ENCODE results near the gene GPR132. TPM values are rescaled to one million over a fixed set of nuclear protein-coding genes. Genes with fewer than 3 reads are reported as not detected.

GPR132 gene
- total and polyA plus RNA-seq, 9 of the 15 experiments (the other 6 are each of a cell fraction or from before 2014, with no cell fraction given): 0.01 to 1.1 (median 0.25) TPM; not detected in 1

GRCh38 chr14:105075379-105076295 is 10.4 kb upstream of the GPR132 start (continued):
- peak; percentile 74 to 90 for TF ChIP-seq MAZ (CRISPR knock-in tag; conservative IDR thresholded peaks at IDR 0.05 in 1 of 2, IDR thresholded peaks at IDR 0.05 in 1 of 2)
- no peak for TF ChIP-seq DIDO1 (tag; IDR thresholded peaks at IDR 0.05; ENCODE audit: low read depth)
- TF ChIP-seq ZKSCAN8 (CRISPR knock-in tag; IDR thresholded peaks at IDR 0.05): no peak
- no peak for TF ChIP-seq NBN (IDR thresholded peaks at IDR 0.05; ENCODE audit: low read depth)
- TF ChIP-seq NFIC (IDR thresholded peaks at IDR 0.05): no peak
- no peak for TF ChIP-seq KDM2B (CRISPR knock-in tag; IDR thresholded peaks at IDR 0.05)
- TF ChIP-seq E2F1 (CRISPR knock-in tag; IDR thresholded peaks at IDR 0.05): no peak
- no peak for TF ChIP-seq SMAD1 (IDR thresholded peaks at IDR 0.05; ENCODE audit: low read depth, low read length, partially characterized antibody)
- TF ChIP-seq ZEB2 (IDR thresholded peaks at IDR 0.05): no peak
- no peak for TF ChIP-seq SIN3A (IDR thresholded peaks at IDR 0.05; ENCODE audit: borderline replicate concordance in 2 of 2, control insufficient read depth in 1 of 2, low read depth in 2 of 2, low read length in 2 of 2)
- TF ChIP-seq GTF3C2 (IDR thresholded peaks at IDR 0.05; ENCODE audit: borderline replicate concordance, extremely low read depth, insufficient read length): no peak
- no peak for TF ChIP-seq U2AF2 (optimal IDR thresholded peaks at IDR 0.05; ENCODE audit: low read depth, low read length)
- TF ChIP-seq MTA3 (IDR thresholded peaks at IDR 0.05; ENCODE audit: borderline replicate concordance): 0 out of 2 replicates have a peak, but pooled peaks have one; percentile 29
- TF ChIP-seq PHF8 (IDR thresholded peaks at IDR 0.05; ENCODE audit: borderline replicate concordance, low read length): peak; percentile 45; the same call in 1 of the 2 replicates
- TF ChIP-seq TFAM (CRISPR knock-in tag; conservative IDR thresholded peaks at IDR 0.05): no peak
- no peak for TF ChIP-seq DACH1 (IDR thresholded peaks at IDR 0.05; ENCODE audit: partially characterized antibody)
- no peak for TF ChIP-seq MED1 (CRISPR knock-in tag; IDR thresholded peaks at IDR 0.05; ENCODE audit: borderline replicate concordance)
- TF ChIP-seq ZNF184 (CRISPR knock-in tag; IDR thresholded peaks at IDR 0.05): no peak
- no peak for TF ChIP-seq ZNF695 (CRISPR knock-in tag; IDR thresholded peaks at IDR 0.05)
- TF ChIP-seq HMG20A (CRISPR knock-in tag; conservative IDR thresholded peaks at IDR 0.05): no peak
- no peak for TF ChIP-seq HOXB6 (CRISPR knock-in tag; IDR thresholded peaks at IDR 0.05; ENCODE audit: borderline replicate concordance)
- TF ChIP-seq ZNF431 (CRISPR knock-in tag; IDR thresholded peaks at IDR 0.05): no peak
- TF ChIP-seq ZBTB17 (CRISPR knock-in tag; IDR thresholded peaks at IDR 0.05): no peak
- TF ChIP-seq CBFA2T3 (IDR thresholded peaks at IDR 0.05): peak; percentile 55
- no peak for TF ChIP-seq PHTF2 (CRISPR knock-in tag; IDR thresholded peaks at IDR 0.05)
- TF ChIP-seq CBX3 (IDR thresholded peaks at IDR 0.05; ENCODE audit: borderline replicate concordance in 1 of 2, low read length in 2 of 2): no peak

Measured in K562 (cell line).